GM18858 (cell line): ENCODE measurements around the gene CNTFR.

Source experiments
- ATAC-seq: cut with Tn5 transposase; IDR thresholded peaks from one replicate; pipeline ENCODE4 v1.9.1; 2021; ENCODE audit not compliant: unreplicated experiment

Gene CNTFR

GRCh38 chr9:34620061-34620994 lies 30.8 kb upstream of the CNTFR start, which contains the start of gene DCTN3:
Gene DCTN3 (minus strand): TSS chr9:34620495. CDS start chr9:34620464, 31 bp downstream.
- ATAC-seq, result peak; percentile 95

- no peak for ATAC-seq
Measured at GRCh38 chr9:34615132-34615531, 25.6 kb upstream of the CNTFR start.

GRCh38 chr9:34612788-34613390 lies 23.4 kb upstream of the CNTFR start:
- ATAC-seq, result no peak

GRCh38 chr9:34611811-34612787 lies 22.6 kb upstream of the CNTFR start, which contains the start of gene RPP25L:
Gene RPP25L (minus strand): TSS chr9:34612097. CDS start chr9:34611296, 801 bp downstream.
- peak; percentile 67 for ATAC-seq

GRCh38 chr9:34611251-34611810 lies 21.8 kb upstream of the CNTFR start:
- ATAC-seq, result no peak

- ATAC-seq, result no peak
Measured at GRCh38 chr9:34610434-34611206, 21.1 kb upstream of the CNTFR start.

GRCh38 chr9:34607331-34607730 lies 17.8 kb upstream of the CNTFR start:
- no peak for ATAC-seq

GRCh38 chr9:34606905-34607304 lies 17.4 kb upstream of the CNTFR start:
- no peak for ATAC-seq

GRCh38 chr9:34606190-34606589 lies 16.7 kb upstream of the CNTFR start:
- no peak for ATAC-seq

- ATAC-seq, result no peak
Measured at GRCh38 chr9:34603610-34604231, 14.2 kb upstream of the CNTFR start.

- ATAC-seq, result no peak
Measured at GRCh38 chr9:34601937-34602573, 12.5 kb upstream of the CNTFR start.

- ATAC-seq, result no peak
Measured at GRCh38 chr9:34600908-34601307, 11.4 kb upstream of the CNTFR start.

- ATAC-seq, result no peak
Measured at GRCh38 chr9:34599546-34599945, 10.0 kb upstream of the CNTFR start.

GRCh38 chr9:34594177-34594576 lies 4.7 kb upstream of the CNTFR start:
- no peak for ATAC-seq

- no peak for ATAC-seq
Measured at GRCh38 chr9:34592895-34593601, 3.5 kb upstream of the CNTFR start.

GRCh38 chr9:34591917-34592866 lies 2.7 kb upstream of the CNTFR start:
- ATAC-seq, result no peak

- ATAC-seq, result no peak
Measured at GRCh38 chr9:34591248-34591916, 1.9 kb upstream of the CNTFR start.
